ENCODE results near the gene TMEM175.

DNA sequence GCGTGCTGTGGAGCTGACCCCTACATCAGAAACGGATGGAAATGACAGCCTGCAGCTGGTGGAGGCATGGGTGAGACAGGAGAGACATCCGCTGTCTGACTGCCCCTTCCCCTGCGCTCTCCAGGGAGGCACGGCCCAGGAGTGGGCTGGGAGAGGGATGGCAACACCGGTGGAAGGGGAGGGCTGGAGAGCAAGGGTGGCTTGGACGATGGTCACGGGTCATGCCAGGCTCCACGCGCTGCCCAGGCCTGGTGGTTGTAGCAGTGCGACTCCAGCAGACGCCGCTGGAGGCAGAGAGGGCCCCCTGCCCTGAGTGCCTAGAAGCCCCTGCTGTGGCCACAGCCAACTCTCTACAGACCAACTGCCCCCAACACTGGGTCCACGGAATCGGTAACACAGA, 48.0 kb upstream of the TMEM175 start:
- TF ChIP-seq, protein P1, sequence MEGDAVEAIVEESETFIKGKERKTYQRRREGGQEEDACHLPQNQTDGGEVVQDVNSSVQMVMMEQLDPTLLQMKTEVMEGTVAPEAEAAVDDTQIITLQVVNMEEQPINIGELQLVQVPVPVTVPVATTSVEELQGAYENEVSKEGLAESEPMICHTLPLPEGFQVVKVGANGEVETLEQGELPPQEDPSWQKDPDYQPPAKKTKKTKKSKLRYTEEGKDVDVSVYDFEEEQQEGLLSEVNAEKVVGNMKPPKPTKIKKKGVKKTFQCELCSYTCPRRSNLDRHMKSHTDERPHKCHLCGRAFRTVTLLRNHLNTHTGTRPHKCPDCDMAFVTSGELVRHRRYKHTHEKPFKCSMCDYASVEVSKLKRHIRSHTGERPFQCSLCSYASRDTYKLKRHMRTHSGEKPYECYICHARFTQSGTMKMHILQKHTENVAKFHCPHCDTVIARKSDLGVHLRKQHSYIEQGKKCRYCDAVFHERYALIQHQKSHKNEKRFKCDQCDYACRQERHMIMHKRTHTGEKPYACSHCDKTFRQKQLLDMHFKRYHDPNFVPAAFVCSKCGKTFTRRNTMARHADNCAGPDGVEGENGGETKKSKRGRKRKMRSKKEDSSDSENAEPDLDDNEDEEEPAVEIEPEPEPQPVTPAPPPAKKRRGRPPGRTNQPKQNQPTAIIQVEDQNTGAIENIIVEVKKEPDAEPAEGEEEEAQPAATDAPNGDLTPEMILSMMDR (IDR thresholded peaks at IDR 0.05), result no peak
- no peak for TF ChIP-seq ZFX (IDR thresholded peaks at IDR 0.05; ENCODE audit: borderline replicate concordance)
